ENCODE data around the gene UBE2R2. TPM values are rescaled to one million over a fixed set of nuclear protein-coding genes. Genes with fewer than 3 reads are reported as not detected.

UBE2R2 gene
- total RNA-seq, 1 experiment from 2014 or later: 52.1 TPM

DNA sequence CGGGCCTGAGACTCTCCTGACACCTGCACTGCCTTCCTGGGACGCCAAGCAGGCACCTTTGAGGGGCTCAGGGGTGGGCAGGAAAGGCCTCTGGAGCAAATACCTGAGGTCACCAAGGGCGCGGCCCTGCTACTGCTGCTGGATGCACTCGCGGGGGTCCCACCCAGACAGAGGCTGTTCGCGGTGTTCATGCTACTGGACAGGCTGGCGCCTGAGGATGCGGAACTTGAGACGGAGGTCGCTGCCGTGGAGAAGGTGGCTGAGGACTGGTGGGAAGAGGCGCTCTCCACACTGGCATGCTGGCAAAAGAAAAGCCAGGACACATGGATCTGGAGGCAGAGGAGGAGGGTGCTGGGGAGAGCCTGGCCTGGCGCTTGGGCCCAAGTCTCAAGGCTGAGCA is 110.7 kb downstream of the UBE2R2 start:
- H2AK5ac ChIP-seq (ENCODE audit: insufficient read length, low read length): no peak overlapping the region
- no peak overlapping the region for H2BK120ac ChIP-seq (ENCODE audit: low read depth, low read length, poor library complexity, severe bottlenecking)
- peaks cover 2% of the 10 kb centered on the region; the same call in 1 of the 2 replicates for H3K27me3 ChIP-seq (ENCODE audit: insufficient read depth, low read length)
- H3K4me1 ChIP-seq (ENCODE audit: insufficient read depth, low read length): no peaks in the 10 kb centered on the region
- H3T11ph ChIP-seq (ENCODE audit: low read length): no peak overlapping the region
- H2BK5ac ChIP-seq (ENCODE audit: insufficient read length, low read length): no peak overlapping the region
- no peak overlapping the region for H3K18ac ChIP-seq (ENCODE audit: insufficient read length, low read depth, low read length)
- H3K9me3 ChIP-seq (ENCODE audit: control insufficient read depth, low read depth, low read length): no peaks in the 10 kb centered on the region
- no peaks in the 10 kb centered on the region for H3K23me2 ChIP-seq (ENCODE audit: insufficient read length, low read depth, low read length, poor library complexity, severe bottlenecking)
- no CpG with 5 or more reads among the region's 15 CpGs for WGBS (ENCODE audit: extremely low coverage, insufficient read length, low lambda C conversion rate)
- no peak for DNase-seq
- no peak overlapping the region for H3K14ac ChIP-seq (ENCODE audit: insufficient read depth, low read length)
- no peak overlapping the region for H3K27ac ChIP-seq (ENCODE audit: insufficient read length, low read depth, low read length)
- H2BK12ac ChIP-seq (ENCODE audit: insufficient read length, low read depth, low read length): no peak overlapping the region
- H3K56ac ChIP-seq (ENCODE audit: insufficient read length, low read depth, low read length): no peak overlapping the region
- no peaks in the 10 kb centered on the region for H3K79me2 ChIP-seq (ENCODE audit: insufficient read depth, low read length)
- no peaks in the 10 kb centered on the region for H4K20me1 ChIP-seq (ENCODE audit: control insufficient read depth, insufficient read depth, insufficient read length)
- H3K4me2 ChIP-seq (ENCODE audit: insufficient read depth, insufficient read length, low read length): no peak overlapping the region
- no peak overlapping the region for H3K23ac ChIP-seq (ENCODE audit: insufficient read length, low read depth, low read length)
- no peak overlapping the region for H4K91ac ChIP-seq (ENCODE audit: insufficient read length, low read depth, low read length)
- H3K27me3 Mint-ChIP-seq (ENCODE audit: low read depth): peaks cover 1% of the 10 kb centered on the region; the same call in 1 of the 2 replicates
- H3K4me3 Mint-ChIP-seq: no peak overlapping the region
- H3K4ac ChIP-seq (ENCODE audit: low read depth, low read length): no peak overlapping the region
- peak overlapping the region in 2 of 3 experiments; percentile 52 to 53; a peak in 2 of 7 replicates for H3K27ac Mint-ChIP-seq
- no peak overlapping the region for H2BK15ac ChIP-seq (ENCODE audit: low read depth, low read length)
- no peak overlapping the region for H2AFZ ChIP-seq (ENCODE audit: low read length)
- no peak overlapping the region for H4K8ac ChIP-seq (replicated peaks; ENCODE audit: insufficient read length, low read depth, low read length)
- H4K5ac ChIP-seq (ENCODE audit: insufficient read length, low read depth, low read length): no peak overlapping the region
- H2BK20ac ChIP-seq (ENCODE audit: low read depth, low read length, poor library complexity, severe bottlenecking): no peak overlapping the region
- no peaks in the 10 kb centered on the region for H3K79me1 ChIP-seq (ENCODE audit: insufficient read depth, low read depth, low read length, poor library complexity, severe bottlenecking)
- peaks cover 47 to 93% (median 84%) of the 10 kb centered on the region in 3 experiments; a peak in 6 of 7 replicates for H3K36me3 Mint-ChIP-seq (ENCODE audit: insufficient read depth in 1 of 3, low read depth in 3 of 3)
- peaks cover 3 to 16% of the 10 kb centered on the region in 2 experiments; a peak in 2 of 4 replicates for H3K4me1 Mint-ChIP-seq
- TF ChIP-seq, protein P1, sequence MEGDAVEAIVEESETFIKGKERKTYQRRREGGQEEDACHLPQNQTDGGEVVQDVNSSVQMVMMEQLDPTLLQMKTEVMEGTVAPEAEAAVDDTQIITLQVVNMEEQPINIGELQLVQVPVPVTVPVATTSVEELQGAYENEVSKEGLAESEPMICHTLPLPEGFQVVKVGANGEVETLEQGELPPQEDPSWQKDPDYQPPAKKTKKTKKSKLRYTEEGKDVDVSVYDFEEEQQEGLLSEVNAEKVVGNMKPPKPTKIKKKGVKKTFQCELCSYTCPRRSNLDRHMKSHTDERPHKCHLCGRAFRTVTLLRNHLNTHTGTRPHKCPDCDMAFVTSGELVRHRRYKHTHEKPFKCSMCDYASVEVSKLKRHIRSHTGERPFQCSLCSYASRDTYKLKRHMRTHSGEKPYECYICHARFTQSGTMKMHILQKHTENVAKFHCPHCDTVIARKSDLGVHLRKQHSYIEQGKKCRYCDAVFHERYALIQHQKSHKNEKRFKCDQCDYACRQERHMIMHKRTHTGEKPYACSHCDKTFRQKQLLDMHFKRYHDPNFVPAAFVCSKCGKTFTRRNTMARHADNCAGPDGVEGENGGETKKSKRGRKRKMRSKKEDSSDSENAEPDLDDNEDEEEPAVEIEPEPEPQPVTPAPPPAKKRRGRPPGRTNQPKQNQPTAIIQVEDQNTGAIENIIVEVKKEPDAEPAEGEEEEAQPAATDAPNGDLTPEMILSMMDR (conservative IDR thresholded peaks at IDR 0.05): no peak
- no peaks in the 10 kb centered on the region; a peak in 1 of 5 replicates for H3K9me3 Mint-ChIP-seq
- H3K9ac ChIP-seq (ENCODE audit: extremely low read depth, insufficient read length, low read length): no peak overlapping the region
